ENCODE data around the gene AHCYL2. TPM values are rescaled to one million over a fixed set of nuclear protein-coding genes. Genes with fewer than 3 reads are reported as not detected.
"Not testable (repeated sequence)": the region's sequence is repeated elsewhere in the genome, so short reads cannot be mapped to it uniquely, and the experiment has no call there.

AHCYL2 gene
- total RNA-seq, 1 donor from 2014 or later, result 19.9 TPM

- no peak overlapping the region for H3K4me3 Mint-ChIP-seq (ENCODE audit: unreplicated experiment)
Measured at GRCh38 chr7:129213828-129214227, 11.0 kb upstream of the AHCYL2 start.

GRCh38 chr7:129215691-129216090, 9.1 kb upstream of the AHCYL2 start:
- not testable (repeated sequence) for H3K27ac Mint-ChIP-seq (ENCODE audit: unreplicated experiment); H3K4me3 Mint-ChIP-seq (ENCODE audit: unreplicated experiment); H3K9me3 Mint-ChIP-seq (ENCODE audit: unreplicated experiment); DNase-seq (ENCODE audit: low spot score); H3K27me3 Mint-ChIP-seq (ENCODE audit: unreplicated experiment); H3K4me1 Mint-ChIP-seq (ENCODE audit: unreplicated experiment)
- H3K36me3 Mint-ChIP-seq (ENCODE audit: low read depth, unreplicated experiment), result peaks cover 21% of the 10 kb centered on the region

More at GRCh38 chr7:129213828-129214227, 11.0 kb upstream of the AHCYL2 start:
- no peak for TF ChIP-seq CTCF (IDR thresholded peaks at IDR 0.05; ENCODE audit: unreplicated experiment)
- H3K36me3 Mint-ChIP-seq (ENCODE audit: low read depth, unreplicated experiment), result peaks cover 26% of the 10 kb centered on the region
- H3K4me1 Mint-ChIP-seq (ENCODE audit: unreplicated experiment), result peaks cover 4% of the 10 kb centered on the region
- H3K27ac Mint-ChIP-seq (ENCODE audit: unreplicated experiment), result no peak overlapping the region
- no peak for DNase-seq (ENCODE audit: low spot score)
- no peaks in the 10 kb centered on the region for H3K9me3 Mint-ChIP-seq (ENCODE audit: unreplicated experiment)
- peaks cover 12% of the 10 kb centered on the region for H3K27me3 Mint-ChIP-seq (ENCODE audit: unreplicated experiment)

- DNase-seq (ENCODE audit: low spot score); H3K27ac Mint-ChIP-seq (ENCODE audit: unreplicated experiment); H3K4me1 Mint-ChIP-seq (ENCODE audit: unreplicated experiment); H3K9me3 Mint-ChIP-seq (ENCODE audit: unreplicated experiment); H3K27me3 Mint-ChIP-seq (ENCODE audit: unreplicated experiment); H3K4me3 Mint-ChIP-seq (ENCODE audit: unreplicated experiment): not testable (repeated sequence)
- H3K36me3 Mint-ChIP-seq (ENCODE audit: low read depth, unreplicated experiment), result peaks cover 20% of the 10 kb centered on the region
Measured at GRCh38 chr7:129216101-129216715, 8.6 kb upstream of the AHCYL2 start.

GRCh38 chr7:129216821-129217416, 7.9 kb upstream of the AHCYL2 start:
- not testable (repeated sequence) for DNase-seq (ENCODE audit: low spot score); H3K4me1 Mint-ChIP-seq (ENCODE audit: unreplicated experiment); H3K9me3 Mint-ChIP-seq (ENCODE audit: unreplicated experiment); H3K27me3 Mint-ChIP-seq (ENCODE audit: unreplicated experiment); H3K27ac Mint-ChIP-seq (ENCODE audit: unreplicated experiment)
- H3K36me3 Mint-ChIP-seq (ENCODE audit: low read depth, unreplicated experiment), result peaks cover 18% of the 10 kb centered on the region
- peak overlapping the region; percentile 17 for H3K4me3 Mint-ChIP-seq (ENCODE audit: unreplicated experiment)

- Mint-ChIP-seq H3K4me3 (ENCODE audit: unreplicated experiment) (no peak overlapping the region), H3K36me3 (ENCODE audit: low read depth, unreplicated experiment) (peaks cover 16% of the 10 kb centered on the region), H3K4me1 (ENCODE audit: unreplicated experiment) (peaks cover 18% of the 10 kb centered on the region), H3K27ac (ENCODE audit: unreplicated experiment) (no peak overlapping the region), H3K27me3 (ENCODE audit: unreplicated experiment) (peaks cover 5% of the 10 kb centered on the region), H3K9me3 (ENCODE audit: unreplicated experiment) (no peaks in the 10 kb centered on the region)
- TF ChIP-seq CTCF (IDR thresholded peaks at IDR 0.05; ENCODE audit: unreplicated experiment), result peak; percentile 97
- peak; percentile 86 for DNase-seq (ENCODE audit: low spot score)
Measured at GRCh38 chr7:129218514-129219062, 6.2 kb upstream of the AHCYL2 start.

GRCh38 chr7:129219166-129219565, 5.7 kb upstream of the AHCYL2 start:
- not testable (repeated sequence) for H3K27me3 Mint-ChIP-seq (ENCODE audit: unreplicated experiment); DNase-seq (ENCODE audit: low spot score); H3K27ac Mint-ChIP-seq (ENCODE audit: unreplicated experiment); H3K9me3 Mint-ChIP-seq (ENCODE audit: unreplicated experiment); H3K4me3 Mint-ChIP-seq (ENCODE audit: unreplicated experiment)
- H3K36me3 Mint-ChIP-seq (ENCODE audit: low read depth, unreplicated experiment), result peaks cover 16% of the 10 kb centered on the region
- H3K4me1 Mint-ChIP-seq (ENCODE audit: unreplicated experiment), result peaks cover 20% of the 10 kb centered on the region

- Mint-ChIP-seq H3K27me3 (ENCODE audit: unreplicated experiment) (peaks cover 10% of the 10 kb centered on the region), H3K4me1 (ENCODE audit: unreplicated experiment) (peaks cover 36% of the 10 kb centered on the region), H3K4me3 (ENCODE audit: unreplicated experiment) (no peak overlapping the region), H3K9me3 (ENCODE audit: unreplicated experiment) (no peaks in the 10 kb centered on the region), H3K27ac (ENCODE audit: unreplicated experiment) (peak overlapping the region; percentile 88), H3K36me3 (ENCODE audit: low read depth, unreplicated experiment) (peaks cover 7% of the 10 kb centered on the region)
- no peak for TF ChIP-seq CTCF (IDR thresholded peaks at IDR 0.05; ENCODE audit: unreplicated experiment)
- peak; percentile 21 for DNase-seq (ENCODE audit: low spot score)
Measured at GRCh38 chr7:129222064-129222463, 2.8 kb upstream of the AHCYL2 start.

All from endothelial cell (in vitro differentiated cells).